LNCaP clone FGC (cell line): ENCODE data around the gene SEC24C.

Experiments used
- DNase-seq: peaks from one replicate; pipeline ENCODE4 v3.0.0-alpha.2; 2011; ENCODE audit warnings: low read depth
- H3K4me3 ChIP-seq: 2 replicates; pipeline ENCODE4 v1.5.1; 2011; ENCODE audit warnings: mild to moderate bottlenecking, low read depth, low read length, control low read depth
- TF ChIP-seq, protein P1 (sequence below): IDR thresholded peaks from 2 replicates; pipeline ENCODE4 v1.5.1; 2012; ENCODE audit warnings: mild to moderate bottlenecking; ENCODE audit not compliant: control insufficient read depth, insufficient read depth; ENCODE audit errors: extremely low read depth

The SEC24C gene

DNA sequence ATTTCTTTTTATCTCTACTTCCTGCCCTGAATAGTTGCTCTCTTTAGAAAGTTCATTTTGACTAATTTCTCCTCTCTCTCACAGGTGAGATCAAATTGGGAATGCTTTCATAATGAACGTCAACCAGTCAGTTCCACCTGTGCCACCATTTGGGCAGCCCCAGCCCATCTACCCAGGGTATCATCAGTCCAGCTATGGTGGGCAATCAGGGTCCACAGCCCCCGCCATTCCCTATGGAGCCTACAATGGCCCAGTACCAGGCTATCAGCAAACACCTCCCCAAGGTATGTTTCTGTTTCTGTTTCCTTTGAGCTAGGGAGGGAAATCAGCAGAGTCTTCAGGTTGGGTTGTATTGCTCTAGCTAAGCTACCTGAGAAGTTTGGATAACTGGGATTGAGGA, 2.5 kb downstream of the SEC24C start:
- DNase-seq = no peak
- H3K4me3 ChIP-seq = no peak overlapping the region
- TF ChIP-seq, protein P1, sequence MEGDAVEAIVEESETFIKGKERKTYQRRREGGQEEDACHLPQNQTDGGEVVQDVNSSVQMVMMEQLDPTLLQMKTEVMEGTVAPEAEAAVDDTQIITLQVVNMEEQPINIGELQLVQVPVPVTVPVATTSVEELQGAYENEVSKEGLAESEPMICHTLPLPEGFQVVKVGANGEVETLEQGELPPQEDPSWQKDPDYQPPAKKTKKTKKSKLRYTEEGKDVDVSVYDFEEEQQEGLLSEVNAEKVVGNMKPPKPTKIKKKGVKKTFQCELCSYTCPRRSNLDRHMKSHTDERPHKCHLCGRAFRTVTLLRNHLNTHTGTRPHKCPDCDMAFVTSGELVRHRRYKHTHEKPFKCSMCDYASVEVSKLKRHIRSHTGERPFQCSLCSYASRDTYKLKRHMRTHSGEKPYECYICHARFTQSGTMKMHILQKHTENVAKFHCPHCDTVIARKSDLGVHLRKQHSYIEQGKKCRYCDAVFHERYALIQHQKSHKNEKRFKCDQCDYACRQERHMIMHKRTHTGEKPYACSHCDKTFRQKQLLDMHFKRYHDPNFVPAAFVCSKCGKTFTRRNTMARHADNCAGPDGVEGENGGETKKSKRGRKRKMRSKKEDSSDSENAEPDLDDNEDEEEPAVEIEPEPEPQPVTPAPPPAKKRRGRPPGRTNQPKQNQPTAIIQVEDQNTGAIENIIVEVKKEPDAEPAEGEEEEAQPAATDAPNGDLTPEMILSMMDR = no peak

DNA sequence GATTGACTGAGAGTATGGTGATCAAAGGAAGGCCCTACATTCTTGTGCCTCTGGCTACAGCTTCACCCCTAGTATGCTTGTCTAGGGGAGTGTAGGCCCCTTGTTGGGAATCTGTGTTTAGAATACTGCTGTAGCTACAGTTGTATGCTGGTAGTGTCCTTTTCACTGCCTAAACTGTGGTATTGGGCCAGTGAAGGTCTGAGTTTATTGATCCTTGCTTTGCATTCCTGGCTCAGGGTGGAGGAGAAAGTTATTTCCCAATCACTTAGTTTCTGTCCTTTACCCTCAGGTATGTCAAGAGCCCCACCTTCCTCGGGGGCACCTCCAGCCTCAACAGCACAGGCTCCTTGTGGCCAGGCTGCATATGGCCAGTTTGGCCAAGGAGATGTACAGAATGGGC, 6.6 kb downstream of the SEC24C start:
- TF ChIP-seq, protein P1 = no peak
- H3K4me3 ChIP-seq = no peak overlapping the region
- no peak for DNase-seq

DNA sequence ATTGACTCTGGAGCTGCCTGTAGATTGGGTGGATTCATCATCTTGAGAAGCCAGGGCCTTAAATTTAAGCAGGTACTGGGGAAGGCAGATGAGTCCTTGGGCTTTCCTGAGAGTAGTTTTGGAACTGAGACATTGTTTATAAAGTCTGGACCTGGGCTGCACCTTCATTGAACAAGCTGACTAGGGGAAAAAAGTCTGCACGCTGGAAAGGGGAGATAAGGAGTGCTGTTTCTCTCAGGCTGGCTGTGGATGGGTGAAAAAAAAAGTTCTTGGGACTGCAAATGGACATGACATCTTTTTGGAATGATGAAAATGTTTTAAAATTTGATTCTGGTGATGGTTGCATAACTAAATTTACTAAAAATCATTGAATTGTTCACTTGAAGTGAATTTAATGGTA, 12.0 kb downstream of the SEC24C start:
- no peak overlapping the region for H3K4me3 ChIP-seq
- TF ChIP-seq, protein P1 = no peak
- DNase-seq = no peak

DNA sequence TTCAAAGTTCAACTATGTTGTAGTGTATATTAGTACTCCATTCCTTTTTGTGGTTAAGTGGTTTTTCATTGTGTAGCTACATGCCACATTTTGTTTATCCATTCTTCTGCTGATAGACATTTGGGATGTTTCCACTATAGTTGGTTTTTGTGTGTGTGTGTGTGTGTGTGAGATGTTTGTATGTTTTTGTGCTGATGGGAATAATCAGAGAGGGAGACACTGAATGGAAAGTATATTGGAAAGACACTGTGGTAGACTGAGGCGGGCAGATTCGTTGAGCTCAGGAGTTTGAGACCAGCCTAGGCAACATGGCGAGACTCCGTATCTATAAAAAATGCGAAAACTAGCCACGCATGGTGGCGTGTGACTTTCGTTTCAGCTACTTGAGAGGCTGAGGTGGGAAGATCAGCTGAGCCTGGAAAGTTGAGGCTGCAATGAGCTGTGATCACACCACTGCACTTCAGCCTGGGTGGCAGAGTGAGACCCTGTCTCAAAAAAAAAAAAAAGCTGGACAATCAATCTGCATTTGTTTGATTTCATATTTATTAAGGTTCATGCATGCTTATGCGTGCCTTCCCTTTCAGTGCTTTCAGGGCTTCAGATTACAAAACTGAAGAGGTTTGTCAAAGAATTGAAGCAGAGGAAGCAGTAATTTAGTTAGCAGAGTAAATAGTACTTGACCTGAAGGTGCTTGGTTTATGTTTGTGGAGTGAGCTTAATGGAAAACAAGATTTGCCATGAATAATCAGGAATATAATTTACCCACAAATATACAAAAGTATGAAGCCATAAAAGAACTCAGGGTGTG, 14.7 kb downstream of the SEC24C start:
- H3K4me3 ChIP-seq = no peak overlapping the region
- TF ChIP-seq, protein P1 = no peak
- no peak for DNase-seq

DNA sequence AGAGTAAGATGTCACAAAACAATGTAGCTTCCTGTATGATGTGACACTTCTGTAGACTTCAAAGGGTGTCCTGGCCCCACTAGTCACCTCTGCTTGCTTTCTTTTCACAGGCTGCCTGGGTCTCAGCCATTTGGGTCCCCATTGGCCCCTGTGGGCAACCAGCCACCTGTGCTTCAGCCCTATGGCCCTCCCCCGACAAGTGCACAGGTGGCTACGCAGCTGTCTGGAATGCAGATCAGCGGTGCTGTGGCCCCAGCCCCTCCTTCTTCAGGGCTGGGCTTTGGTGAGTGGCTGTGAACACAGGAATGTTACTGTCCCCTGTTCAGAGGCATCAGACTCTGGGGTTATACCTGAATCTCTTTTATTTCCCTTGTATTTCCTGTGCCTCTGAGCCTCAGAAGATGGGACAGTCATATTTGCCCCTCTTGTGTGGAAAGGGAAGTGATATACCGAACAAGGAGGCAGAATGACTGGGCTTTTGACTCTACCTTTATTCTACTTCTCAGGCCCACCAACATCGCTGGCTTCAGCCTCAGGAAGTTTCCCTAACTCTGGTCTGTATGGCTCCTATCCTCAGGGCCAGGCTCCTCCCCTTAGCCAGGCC, 15.4 kb downstream of the SEC24C start:
- DNase-seq = no peak
- TF ChIP-seq, protein P1 = no peak

DNA sequence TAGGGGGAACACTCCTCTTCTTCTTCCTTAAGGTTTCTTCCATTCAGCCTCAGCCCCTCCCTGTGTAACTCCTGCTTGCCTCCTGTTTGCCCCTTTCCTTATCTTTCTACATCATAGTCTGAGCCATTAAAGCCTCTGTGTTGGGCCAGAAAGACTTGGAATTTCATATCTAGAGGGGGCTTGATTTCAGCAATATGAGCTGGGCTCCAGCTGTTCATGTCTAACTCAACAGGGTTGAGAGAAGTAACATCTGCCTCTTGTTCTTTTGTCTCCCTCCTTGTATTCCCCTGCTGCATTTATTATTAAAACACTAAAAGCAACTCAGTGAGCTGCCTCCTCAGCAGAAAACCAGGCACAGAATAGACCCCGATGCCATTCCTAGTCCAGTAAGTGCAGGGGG, 17.6 kb downstream of the SEC24C start:
- TF ChIP-seq, protein P1 = no peak
- no peak for DNase-seq
- no peak overlapping the region for H3K4me3 ChIP-seq

More for the DNA sequence above, 15.4 kb downstream of the SEC24C start:
- no peak overlapping the region for H3K4me3 ChIP-seq
